Erythroblast (primary cell): ENCODE measurements around the gene C9.
"Not testable (repeated sequence)": the region's sequence is repeated elsewhere in the genome, so short reads cannot be mapped to it uniquely, and the experiment has no call there.

ENCODE experiments used
- DNase-seq, 2 experiments: peaks; one replicate each; lab custom pipeline; 2025; lab: John Stamatoyannopoulos, UW
- GATA1 ChIP-seq: IDR thresholded peaks from 2 replicates; pipeline ENCODE4 v1.6.1; 2011; ENCODE audit warnings: low read depth, mild to moderate bottlenecking, control low read depth, low read length, moderate library complexity
- POLR2A ChIP-seq: IDR thresholded peaks from 2 replicates; pipeline ENCODE4 v1.6.1; 2011; ENCODE audit warnings: mild to moderate bottlenecking, low read length

Gene C9

GRCh38 chr5:39361306-39361705 lies 3.0 kb downstream of the C9 start:
- TF ChIP-seq GATA1 (no peak), POLR2A (no peak)
- no peak for DNase-seq

GRCh38 chr5:39360471-39361111 lies 3.7 kb downstream of the C9 start:
- TF ChIP-seq GATA1 (no peak), POLR2A (no peak)
- no peak for DNase-seq

DNA sequence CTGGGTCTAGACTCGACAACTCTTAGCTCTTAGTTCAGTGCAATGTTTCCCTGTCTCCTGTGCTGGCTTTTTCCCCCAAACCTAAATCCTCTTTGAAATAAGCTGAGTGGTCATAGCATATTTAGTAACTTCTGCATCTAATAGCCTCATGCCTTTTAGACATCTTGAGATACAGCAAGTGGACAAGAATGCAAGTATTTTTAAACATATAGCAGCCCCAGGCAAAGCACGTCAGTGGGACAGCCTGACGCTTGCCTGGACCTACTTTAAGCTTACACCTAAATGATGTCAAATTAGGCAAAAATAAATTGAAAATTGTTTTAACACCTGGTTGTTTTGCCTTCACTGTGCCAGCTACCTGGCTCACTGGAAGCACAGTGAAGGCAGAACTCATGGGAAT lies 8.0 kb downstream of the C9 start:
- TF ChIP-seq POLR2A (no peak), GATA1 (no peak)
- no peak for DNase-seq

DNA sequence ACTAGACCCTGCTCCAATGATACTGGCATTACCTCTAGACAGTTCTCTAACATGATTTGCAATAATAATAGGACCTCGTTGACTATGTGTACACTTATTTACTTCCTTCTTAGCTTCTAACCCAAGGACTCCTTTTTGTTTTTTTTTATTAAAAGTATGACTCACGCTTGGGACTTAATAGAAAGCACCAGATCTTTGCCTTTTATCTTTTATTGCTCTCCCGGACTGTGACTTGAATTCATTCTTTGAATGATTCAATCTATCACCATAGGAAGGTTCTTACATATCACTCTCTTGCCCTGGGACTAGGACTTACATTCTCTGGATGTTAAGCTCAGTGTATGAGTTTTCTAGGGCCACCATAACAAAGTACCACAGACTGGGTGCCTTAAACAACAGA lies 9.0 kb downstream of the C9 start:
- DNase-seq: no peak
- TF ChIP-seq GATA1 (no peak), POLR2A (no peak)

- no peak for DNase-seq
- no peak for TF ChIP-seq POLR2A
- no peak for TF ChIP-seq GATA1
These were observed 10.4 kb downstream of the C9 start for GRCh38 chr5:39353717-39354399.

DNA sequence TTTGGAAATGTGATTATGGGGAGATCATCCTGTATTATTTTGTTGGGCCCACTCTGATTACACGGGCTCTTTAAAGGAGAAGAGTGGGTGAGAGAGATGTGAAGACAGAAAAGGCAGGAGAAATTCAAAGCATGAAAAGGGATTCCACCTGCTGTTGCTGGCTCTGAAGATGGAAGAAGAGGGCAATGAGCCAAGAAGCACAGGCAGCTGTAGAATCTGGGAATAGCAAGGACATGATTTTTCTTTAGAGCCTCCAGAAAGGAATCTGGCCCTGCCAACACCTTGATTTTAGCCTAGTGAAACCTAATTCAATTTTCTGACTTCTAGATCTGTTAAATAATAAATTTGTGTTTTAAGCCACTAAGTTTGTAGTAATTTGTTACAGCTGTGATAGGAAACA lies 11.3 kb downstream of the C9 start:
- TF ChIP-seq POLR2A (no peak), GATA1 (no peak)
- no peak for DNase-seq

GRCh38 chr5:39352170-39352569 lies 12.1 kb downstream of the C9 start:
- no peak for DNase-seq
- TF ChIP-seq GATA1 (no peak), POLR2A (no peak)

- DNase-seq: no peak
- TF ChIP-seq GATA1 (no peak), POLR2A (no peak)
These were observed 14.8 kb downstream of the C9 start for GRCh38 chr5:39349484-39349883.

GRCh38 chr5:39342460-39342859 lies 21.8 kb downstream of the C9 start:
- TF ChIP-seq POLR2A (no peak), GATA1 (no peak)
- DNase-seq: no peak

DNA sequence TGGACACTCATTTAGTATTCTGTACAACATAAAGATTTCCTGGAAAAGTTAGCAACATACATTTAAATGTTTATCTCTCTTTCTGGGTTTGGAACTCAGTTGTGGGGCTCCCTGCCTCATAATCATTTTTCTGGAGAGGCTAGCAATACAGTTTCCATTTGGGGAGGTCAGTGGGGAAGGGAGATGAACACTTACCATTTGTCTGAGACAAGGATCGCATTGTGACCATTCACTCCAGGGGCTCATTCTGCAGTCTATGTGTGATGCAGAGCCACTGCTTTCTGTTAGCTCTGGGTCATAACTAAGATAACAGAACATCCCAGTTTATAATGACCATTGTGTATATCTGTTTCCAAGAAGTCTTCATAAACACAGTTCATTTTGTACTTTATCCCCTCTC lies 22.4 kb downstream of the C9 start:
- TF ChIP-seq POLR2A (no peak), GATA1 (no peak)

GRCh38 chr5:39340506-39340905 lies 23.8 kb downstream of the C9 start:
- TF ChIP-seq GATA1 (no peak), POLR2A (no peak)
- no peak for DNase-seq

More for the DNA sequence above, 22.4 kb downstream of the C9 start:
- no peak for DNase-seq

GRCh38 chr5:39337252-39337915 lies 26.9 kb downstream of the C9 start:
- no peak for DNase-seq
- TF ChIP-seq GATA1 (no peak), POLR2A (no peak)

DNA sequence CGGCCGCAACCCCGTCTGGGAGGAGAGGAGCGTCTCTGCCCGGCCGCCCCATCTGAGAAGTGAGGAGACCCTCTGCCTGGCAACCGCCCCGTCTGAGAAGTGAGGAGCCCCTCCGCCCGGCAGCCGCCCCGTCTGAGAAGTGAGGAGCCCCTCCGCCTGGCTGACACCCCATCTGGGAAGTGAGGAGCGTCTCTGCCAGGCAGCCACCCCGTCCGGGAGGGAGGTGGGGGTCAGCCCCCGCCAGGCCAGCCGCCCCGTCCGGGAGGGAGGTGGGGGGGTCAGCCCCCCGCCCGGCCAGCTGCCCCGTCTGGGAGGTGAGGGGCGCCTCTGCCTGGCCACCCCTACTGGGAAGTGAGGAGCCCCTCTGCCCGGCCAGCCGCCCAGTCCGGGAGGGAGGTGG lies 30.0 kb downstream of the C9 start:
- not testable (repeated sequence) for DNase-seq

DNA sequence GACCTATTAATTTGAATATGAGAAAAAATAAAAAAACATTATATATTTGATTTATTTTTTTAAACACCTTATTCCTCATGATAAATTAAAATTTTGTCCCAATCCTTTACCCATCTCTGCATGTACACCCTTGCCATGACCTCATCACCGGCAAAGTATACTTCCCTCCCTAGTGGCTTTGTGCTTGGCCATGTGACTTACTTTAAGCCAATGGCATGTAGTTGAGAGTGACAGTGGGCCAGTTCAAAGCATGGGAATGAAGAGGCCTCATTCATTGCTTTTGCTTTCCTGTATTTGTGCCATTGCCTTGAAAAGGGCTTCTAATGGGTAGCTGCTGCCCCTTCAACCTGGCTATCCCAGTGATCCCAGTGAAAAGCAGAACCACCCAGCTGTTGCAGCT lies 31.2 kb downstream of the C9 start:
- DNase-seq: no peak
- TF ChIP-seq GATA1 (no peak), POLR2A (no peak)
